Ureter (tissue), 1 donor: Measurements from ENCODE around the gene ADAM22. TPM values are rescaled to one million over a fixed set of nuclear protein-coding genes. Genes with fewer than 3 reads are reported as not detected.
"Not testable (repeated sequence)": the region's sequence is repeated elsewhere in the genome, so short reads cannot be mapped to it uniquely, and the experiment has no call there.

Experiments used
- DNase-seq: peaks from one replicate; pipeline ENCODE4 v3.0.0-alpha.2; 2020; ENCODE audit warnings: low spot score
- total RNA-seq: library from RNA; stranded (reverse); gene quantifications from one replicate; pipeline ENCODE4 v1.2.4, GENCODE V29; 2023
- donor health status: DM: yes; HTN: yes; CAD: no.

ADAM22 gene, protein sequence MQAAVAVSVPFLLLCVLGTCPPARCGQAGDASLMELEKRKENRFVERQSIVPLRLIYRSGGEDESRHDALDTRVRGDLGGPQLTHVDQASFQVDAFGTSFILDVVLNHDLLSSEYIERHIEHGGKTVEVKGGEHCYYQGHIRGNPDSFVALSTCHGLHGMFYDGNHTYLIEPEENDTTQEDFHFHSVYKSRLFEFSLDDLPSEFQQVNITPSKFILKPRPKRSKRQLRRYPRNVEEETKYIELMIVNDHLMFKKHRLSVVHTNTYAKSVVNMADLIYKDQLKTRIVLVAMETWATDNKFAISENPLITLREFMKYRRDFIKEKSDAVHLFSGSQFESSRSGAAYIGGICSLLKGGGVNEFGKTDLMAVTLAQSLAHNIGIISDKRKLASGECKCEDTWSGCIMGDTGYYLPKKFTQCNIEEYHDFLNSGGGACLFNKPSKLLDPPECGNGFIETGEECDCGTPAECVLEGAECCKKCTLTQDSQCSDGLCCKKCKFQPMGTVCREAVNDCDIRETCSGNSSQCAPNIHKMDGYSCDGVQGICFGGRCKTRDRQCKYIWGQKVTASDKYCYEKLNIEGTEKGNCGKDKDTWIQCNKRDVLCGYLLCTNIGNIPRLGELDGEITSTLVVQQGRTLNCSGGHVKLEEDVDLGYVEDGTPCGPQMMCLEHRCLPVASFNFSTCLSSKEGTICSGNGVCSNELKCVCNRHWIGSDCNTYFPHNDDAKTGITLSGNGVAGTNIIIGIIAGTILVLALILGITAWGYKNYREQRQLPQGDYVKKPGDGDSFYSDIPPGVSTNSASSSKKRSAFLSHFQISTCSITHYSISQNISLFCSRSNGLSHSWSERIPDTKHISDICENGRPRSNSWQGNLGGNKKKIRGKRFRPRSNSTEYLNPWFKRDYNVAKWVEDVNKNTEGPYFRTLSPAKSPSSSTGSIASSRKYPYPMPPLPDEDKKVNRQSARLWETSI
- total RNA-seq = 26.4 TPM

DNA sequence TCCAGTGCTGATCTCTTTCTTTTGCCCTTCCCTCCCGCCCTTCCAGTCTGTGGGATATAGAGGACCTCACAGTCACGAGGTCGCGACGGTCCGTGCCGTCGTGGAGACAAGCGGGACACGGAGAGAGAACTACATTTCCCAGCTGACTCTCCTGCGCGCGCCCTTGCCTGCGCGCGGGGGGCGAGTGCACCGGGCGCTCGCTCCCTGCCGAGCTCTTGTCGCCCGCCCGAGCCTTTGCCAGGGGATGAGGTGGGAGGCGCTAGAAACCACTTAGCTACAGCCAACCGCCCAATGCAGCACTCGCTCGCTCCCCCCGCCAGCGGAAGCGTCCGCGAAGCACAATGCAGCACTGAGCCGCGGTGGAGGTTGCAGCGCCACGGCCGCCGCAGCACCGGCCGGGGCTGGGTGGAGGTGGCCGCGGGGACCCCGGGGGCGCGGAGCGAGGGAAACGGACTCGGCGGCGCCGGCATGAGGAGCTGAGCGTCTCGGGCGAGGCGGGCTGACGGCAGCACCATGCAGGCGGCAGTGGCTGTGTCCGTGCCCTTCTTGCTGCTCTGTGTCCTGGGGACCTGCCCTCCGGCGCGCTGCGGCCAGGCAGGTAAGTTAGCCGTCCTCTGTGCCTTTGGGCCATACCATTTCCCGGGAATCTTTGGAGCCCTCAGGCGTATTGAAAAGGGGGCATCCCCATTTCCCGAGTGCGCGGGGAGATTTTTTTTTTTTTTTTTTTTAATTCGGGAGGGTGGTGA is at the start of gene ADAM22:
Gene ADAM22 (plus strand): TSS at position 299 of the 746 bp plus-strand sequence. CDS start 215 bp downstream, at position 514.
- peak; percentile 92 for DNase-seq

DNA sequence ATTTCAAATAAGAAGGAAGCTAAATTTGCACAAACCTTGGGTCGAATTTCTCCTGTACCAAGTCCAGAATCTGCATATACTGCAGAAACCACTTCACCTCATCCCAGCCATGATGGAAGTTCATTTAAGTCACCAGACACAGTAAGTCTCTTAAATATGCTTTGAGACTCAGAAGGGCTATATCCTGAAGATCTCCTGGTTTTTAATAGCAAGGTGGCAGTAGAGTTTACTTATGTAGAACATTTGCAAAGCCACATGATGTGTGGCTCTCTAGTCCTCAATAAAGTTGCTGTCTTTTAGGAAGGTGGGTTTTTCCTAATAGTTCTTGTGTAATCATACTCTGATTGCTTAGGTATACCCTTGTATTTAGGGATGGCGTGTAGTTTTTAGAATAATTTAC is 49.0 kb upstream of the ADAM22 start:
- DNase-seq = no peak

DNA sequence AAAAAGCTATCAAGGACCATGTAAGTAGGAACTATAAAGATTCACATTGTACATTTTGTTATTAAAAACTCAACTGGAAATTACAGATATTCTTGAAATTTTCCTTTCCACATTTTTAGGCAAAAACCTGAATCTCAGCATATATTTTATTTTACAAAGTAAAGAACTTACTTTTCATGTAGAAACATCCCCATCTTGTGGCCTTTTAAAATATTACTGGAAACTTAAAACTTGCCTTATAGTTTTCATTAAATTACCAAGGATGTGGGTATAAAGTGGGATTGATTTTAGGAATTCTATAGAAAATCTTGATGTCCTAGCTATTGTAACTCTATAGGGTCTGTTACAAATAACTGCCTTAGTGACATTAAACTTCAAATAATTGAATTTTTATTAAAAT is 47.2 kb upstream of the ADAM22 start:
- DNase-seq = no peak

DNA sequence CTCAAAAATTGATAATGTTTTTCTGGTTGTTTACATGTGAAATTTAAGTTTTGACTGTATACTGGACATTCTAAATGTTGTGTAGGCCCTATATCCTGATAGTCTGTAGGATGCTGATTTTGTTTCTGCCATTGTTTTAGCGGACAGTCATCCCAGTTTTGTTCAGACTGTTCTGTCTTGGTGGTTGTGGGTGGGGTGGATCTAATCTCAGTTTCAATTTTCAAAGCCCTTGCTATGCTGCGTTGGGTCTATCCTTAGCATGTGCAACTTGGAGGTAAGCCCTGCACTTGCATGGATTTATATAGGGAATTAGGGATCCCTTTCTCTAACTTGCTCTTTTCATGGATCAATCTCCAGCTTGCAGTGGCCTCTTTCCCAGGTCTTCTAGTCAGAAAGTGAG is 38.7 kb upstream of the ADAM22 start:
- no peak for DNase-seq

DNA sequence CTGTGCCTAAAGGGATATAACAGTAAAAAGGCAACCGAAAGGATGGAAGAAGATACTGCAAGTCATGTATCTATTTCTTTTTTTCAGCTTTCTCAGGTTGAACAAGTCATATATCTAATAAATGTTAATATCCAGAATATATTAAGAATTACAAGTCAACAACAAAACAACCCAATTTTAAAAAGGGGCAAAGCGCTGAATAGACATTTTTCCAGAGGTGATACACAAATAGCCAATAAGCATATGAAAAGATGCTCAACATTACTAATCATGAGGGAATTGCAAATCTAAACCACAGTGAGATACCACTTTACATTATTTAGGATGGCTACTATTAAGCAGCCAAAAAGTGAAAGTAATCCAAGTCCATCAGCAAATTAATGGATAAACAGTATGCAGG is 34.8 kb upstream of the ADAM22 start:
- DNase-seq = no peak

DNA sequence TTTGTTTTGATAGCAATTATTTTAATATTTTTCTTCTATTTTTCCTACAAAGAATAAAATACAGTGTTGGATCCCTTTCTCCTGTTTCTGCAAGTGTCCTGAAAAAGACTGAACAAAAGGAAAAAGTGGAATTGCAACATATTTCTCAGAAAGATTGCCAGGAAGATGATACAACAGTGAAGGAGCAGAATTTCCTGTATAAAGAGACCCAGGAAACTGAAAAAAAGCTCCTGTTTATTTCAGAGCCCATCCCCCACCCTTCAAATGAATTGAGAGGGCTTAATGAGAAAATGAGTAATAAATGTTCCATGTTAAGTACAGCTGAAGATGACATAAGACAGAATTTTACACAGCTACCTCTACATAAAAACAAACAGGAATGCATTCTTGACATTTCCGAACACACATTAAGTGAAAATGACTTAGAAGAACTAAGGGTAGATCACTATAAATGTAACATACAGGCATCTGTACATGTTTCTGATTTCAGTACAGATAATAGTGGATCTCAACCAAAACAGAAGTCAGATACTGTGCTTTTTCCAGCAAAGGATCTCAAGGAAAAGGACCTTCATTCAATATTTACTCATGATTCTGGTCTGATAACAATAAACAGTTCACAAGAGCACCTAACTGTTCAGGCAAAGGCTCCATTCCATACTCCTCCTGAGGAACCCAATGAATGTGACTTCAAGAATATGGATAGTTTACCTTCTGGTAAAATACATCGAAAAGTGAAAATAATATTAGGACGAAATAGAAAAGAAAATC is 26.7 kb upstream of the ADAM22 start:
- not testable (repeated sequence) for DNase-seq

DNA sequence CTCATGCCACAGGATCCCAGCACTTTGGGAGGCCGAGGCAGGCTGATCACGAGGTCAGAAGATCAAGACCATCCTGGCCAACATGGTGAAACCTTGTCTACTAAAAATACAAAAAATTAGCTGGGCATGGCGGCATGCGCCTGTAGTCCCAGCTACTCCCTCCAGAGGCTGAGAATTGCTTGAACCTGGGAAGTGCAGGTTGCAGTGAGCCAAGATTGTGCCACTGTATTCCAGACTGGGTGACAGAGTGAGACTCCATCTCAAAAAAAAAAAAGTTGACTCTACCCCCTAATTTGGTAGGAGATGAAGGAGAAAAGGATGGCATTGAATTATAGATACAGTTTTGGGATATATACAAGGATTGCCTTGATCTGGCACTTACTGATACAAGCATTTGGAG is 25.2 kb upstream of the ADAM22 start:
- not testable (repeated sequence) for DNase-seq

DNA sequence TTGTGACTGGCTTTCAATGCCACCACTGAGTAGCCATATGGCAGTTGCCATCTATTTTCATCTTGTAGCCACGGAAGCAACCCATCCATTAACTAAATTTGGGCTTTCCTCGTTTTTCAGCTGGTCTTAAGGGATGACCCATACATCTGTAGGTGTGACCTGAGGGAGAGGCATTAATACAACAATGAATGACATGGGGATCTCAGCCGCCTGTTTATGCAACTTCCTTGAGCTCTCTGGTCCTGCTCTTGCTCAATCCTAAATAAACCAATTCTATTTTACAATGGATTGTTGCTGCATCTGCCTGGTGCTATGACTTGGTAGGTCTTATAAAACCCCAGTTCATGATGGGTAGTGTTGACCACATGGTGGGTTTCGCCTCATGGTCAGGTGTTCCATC is 21.9 kb upstream of the ADAM22 start:
- no peak for DNase-seq

DNA sequence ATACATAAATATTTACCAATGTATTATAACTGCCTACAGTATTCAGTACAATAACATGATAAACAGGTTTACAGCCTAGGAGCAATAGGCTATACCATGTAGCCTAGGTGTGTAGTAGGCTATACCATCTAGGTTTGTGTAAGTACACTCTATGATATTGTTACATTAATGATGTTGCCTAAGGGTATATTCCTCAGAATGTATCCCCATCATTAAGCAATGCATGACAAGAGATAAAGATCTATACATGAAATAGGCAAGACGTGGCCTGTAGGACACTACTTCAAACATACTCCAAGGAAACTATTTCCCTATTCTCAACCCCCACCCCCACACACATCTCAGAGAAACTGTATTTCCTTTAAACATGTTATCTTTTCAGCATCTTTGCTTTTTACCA is 15.3 kb upstream of the ADAM22 start:
- DNase-seq = no peak

DNA sequence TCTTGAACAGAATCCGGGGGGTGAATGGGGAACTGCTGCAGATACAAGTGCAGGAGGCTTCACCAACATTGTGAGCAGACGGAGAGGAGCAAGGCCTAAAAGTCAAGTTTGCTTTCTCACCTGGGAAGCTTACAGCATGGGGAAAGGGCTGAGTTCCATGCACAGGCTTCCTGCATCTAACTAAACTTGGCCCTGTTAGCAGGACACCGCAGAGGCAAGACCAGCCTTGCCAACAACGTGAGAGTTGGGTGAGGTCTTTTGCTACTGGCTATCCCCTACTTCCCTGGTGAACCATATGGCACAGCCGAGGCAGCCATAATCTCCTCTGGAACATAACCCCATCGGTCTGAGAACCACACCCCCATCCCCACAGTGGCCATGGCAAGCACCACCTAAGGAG is 14.2 kb upstream of the ADAM22 start:
- no peak for DNase-seq

DNA sequence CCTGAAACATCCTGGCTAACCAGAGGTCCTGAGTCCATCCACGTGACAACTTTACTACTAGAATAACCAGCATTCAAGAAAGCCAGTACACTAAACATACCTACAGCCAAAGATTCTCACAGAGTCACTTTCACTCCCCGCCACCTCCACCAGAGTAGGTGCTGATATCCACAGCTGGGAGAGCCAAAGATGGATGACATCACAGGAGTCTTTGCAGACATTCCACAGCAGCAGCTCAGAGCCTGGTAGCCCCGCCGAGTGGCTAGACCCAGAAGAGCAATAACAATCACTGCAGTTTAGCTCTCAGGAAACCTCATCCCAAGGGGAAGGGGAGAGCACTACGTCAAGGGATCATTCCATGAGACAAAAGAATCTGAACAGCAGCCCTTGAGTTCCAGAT is 13.5 kb upstream of the ADAM22 start:
- DNase-seq = no peak

DNA sequence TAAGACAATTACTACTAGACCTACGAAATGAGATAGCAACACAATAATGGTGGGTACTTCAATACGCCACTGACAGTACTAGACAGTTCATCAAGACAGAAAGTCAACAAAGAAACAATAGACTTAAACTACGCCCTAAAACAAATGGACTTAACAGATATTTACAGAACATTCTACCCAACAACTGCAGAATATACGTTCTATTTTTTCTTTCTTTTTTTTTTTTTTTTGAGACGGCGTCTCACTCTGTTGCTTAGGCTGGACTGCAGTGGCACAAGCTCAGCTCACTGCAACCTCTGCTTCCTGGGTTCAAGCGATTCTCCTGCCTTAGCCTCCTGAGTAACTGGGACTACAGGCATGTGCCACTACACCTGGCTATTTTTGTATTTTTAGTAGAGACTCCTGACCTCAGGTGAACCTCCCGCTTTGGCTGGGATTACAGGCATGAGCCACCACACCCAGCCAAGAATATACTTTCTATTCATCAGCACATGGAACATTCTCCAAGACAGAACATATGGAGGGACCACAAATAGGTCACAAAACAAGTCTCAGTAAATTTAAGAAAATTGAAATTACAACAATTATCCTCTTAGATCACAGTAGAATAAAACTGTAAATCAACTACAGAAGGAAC is 11.2 kb upstream of the ADAM22 start:
- DNase-seq = not testable (repeated sequence)

DNA sequence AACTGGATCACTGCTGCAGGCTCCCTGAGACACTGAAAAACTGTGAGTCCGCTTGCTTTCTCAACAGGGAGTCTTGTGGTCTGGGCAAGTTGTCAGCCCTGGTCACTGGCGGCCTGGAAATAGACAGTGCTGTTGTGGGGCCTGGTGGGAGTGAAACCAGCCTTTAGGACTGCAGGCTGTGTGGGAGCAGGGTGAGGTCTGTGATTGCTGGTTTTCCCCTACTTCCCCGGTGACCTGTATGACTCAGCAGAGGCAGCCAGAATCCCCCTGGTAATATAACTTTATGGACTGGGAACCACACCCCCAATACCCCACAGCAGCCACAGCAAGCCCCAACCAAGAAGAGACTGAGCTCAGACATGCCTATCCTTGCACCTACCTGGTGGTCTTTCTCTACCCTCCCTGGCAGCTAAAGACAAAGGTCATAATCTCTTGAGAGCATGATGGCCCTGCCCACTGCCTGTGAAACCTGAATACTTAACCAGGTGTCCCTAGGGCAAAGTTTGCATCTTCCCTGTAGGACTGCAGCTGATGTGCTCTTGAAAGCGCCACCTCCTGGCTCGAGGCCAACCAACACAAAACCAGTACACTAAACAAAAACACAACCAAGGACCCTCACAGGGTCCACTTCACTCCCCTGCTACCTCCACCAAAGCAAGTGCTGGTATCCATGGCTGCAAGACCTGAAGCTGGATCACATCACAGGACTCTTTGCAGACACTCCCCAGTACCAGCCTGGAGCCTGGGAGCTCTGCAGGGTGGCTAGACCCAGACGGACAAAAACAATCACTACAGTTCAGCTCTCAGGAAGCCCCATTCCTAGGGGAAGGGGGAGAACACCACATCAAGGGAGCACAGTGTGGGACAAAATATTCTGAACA is 7.2 kb upstream of the ADAM22 start:
- DNase-seq = no peak

DNA sequence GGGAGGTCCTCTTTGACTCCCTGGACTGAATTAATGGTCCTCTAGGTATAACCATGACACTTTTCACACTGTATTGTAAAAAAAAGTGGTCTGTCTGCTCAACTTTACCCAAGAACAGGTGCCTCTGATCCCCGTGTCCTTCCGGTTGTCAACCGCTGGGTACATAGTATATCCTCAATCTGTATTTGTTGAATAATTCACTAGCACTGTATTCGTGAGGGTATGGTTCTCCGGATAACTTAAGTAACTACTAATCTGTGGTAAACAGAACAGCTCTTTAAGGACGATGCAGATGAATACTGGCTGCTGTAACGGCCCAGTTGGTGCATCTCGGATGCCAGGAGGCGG is 472 bp upstream of the ADAM22 start:
- DNase-seq = no peak

DNA sequence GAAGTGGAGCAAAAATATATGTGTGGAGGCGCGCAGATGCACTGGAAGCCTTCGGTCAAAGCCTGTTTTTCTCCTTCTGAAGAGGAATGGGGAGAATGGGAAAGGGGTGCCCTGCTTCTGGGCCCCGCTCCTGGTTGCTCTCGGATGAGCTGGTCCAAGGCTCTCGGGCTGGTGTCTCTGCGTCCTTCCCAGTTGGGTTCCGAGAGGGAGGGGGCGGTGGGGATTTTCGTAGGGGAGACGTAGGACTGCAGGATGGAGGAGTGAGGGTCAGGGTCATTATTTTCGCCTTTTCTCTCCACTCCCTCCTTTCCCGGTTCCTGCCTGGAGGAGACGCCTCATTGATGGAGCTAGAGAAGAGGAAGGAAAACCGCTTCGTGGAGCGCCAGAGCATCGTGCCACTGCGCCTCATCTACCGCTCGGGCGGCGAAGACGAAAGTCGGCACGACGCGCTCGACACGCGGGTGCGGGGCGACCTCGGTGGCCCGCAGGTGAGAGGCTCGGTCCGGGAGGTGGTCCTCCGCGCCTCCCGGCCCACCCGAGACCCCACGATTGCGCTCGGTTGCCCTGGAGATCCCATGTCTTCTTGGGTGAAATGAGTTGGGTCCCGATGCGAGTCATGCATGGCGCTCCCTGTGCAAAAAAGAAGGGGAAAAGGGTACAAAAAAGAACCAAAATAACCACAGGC is 790 bp downstream of the ADAM22 start:
- no peak for DNase-seq

DNA sequence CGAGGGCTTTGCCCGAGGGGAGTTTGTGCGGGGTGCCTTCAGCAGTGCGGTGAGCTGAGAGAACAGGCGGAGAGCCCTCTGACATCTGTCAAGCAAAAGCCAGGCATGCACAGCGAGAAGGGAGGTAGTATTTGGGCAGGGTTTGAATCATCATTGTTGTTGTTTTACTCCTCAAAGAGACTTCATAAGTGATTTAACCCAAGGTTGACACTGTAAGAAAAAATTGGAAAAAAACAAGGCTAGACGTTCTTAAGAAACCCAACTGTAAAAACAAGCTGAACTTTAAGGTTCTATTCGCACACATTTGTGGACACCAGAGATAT is 1.3 kb downstream of the ADAM22 start:
- DNase-seq = no peak

DNA sequence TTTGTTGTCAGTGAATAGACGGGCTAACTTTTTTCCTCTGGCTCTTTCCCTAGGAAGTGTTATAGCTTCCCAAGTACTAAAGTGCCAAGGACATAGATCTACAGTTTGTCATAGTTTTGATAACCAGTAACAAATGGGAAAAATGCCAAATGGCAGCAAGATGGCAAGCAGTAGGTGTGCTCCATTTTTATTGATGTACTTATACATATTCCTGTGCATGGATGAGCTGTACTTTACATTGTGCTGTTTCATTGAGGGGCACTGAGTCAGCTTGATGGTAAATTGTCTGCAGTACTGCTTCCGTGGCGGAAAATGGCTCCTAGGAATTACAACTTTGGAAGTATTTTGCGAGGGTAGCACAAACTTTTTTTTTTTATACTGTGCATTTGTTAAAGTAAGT is 7.1 kb downstream of the ADAM22 start:
- DNase-seq = no peak

DNA sequence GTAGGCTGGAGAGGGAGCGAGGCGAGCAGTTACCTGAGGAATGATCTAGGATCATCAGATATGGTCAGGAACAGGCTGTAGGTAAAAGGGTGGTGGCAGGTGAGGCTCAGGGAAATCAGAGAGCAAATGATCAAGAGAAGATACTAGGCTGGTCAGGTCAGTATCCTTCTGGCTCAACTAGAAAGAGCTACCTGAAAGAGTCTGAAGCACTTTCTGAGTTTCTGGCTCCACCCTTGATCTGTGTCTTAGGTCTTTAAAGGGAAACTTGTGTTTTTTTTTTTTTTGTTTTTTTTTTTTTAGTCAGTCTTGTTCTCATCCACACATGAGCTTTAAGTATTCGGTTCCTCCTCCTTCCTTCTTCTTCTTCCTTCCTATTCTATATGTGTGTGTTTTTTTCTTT is 10.5 kb downstream of the ADAM22 start:
- no peak for DNase-seq

DNA sequence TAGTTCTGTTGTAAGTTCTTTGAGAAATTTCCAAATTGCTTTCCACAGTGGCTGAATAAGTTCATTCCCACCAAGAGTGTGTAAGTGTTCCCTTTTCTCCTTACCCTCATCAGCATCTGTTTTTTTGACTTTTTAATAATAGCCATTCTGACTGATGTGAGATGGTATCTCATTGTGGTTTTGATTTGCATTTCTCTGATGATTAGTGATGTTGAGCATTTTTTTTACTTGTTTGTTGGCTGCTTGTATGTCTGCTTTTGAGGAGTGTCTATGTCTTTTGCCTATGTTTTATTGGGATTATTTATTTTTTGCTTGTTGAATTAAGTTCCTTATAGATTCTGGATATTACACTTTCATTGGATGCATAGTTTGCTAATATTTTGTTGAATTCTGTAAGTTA is 11.9 kb downstream of the ADAM22 start:
- DNase-seq = not testable (repeated sequence)
